Adipocyte (in vitro differentiated cells): ENCODE measurements around the gene DPM3.
"Not testable (repeated sequence)": the region's sequence is repeated elsewhere in the genome, so short reads cannot be mapped to it uniquely, and the experiment has no call there.

Experiments used
- DNase-seq: peaks from one replicate; pipeline ENCODE4 v3.0.0-alpha.2; 2015; ENCODE audit warnings: low read depth
- H3K27me3 ChIP-seq: replicated peaks from 2 replicates; pipeline ENCODE4 v1.7.0; 2013; ENCODE audit warnings: mild to moderate bottlenecking, low read length, moderate library complexity; ENCODE audit not compliant: control insufficient read depth, insufficient read depth
- H3K36me3 ChIP-seq: 2 replicates; pipeline ENCODE4 v1.7.0; 2013; ENCODE audit warnings: low read length, mild to moderate bottlenecking, moderate library complexity; ENCODE audit not compliant: control insufficient read depth, insufficient read depth, severe bottlenecking
- H3K4me1 ChIP-seq: 2 replicates; pipeline ENCODE4 v1.7.0; 2013; ENCODE audit warnings: mild to moderate bottlenecking, low read length, moderate library complexity; ENCODE audit not compliant: control insufficient read depth, insufficient read depth
- H3K4me3 ChIP-seq: 2 replicates; pipeline ENCODE4 v1.7.0; 2013; ENCODE audit warnings: mild to moderate bottlenecking, low read length, moderate library complexity
- H3K9ac ChIP-seq: 2 replicates; pipeline ENCODE4 v1.7.0; 2013; ENCODE audit warnings: mild to moderate bottlenecking, low read length, moderate library complexity
- H3K9me3 ChIP-seq: 2 replicates; pipeline ENCODE4 v1.7.0; 2013; ENCODE audit warnings: mild to moderate bottlenecking, low read length, moderate library complexity; ENCODE audit not compliant: control insufficient read depth

The DPM3 gene

GRCh38 chr1:155139895-155140629, at the start of gene DPM3:
Gene DPM3 (minus strand): TSS chr1:155140531. CDS start chr1:155140240, 291 bp downstream.
- no peaks in the 10 kb centered on the region for H3K9me3 ChIP-seq
- peaks cover 9% of the 10 kb centered on the region for H3K36me3 ChIP-seq
- peak within 1 kb of the TSS; percentile 96 for H3K4me3 ChIP-seq
- peaks cover 18% of the 10 kb centered on the region for H3K4me1 ChIP-seq
- H3K27me3 ChIP-seq: peaks cover 6% of the 10 kb centered on the region
- peak within 1 kb of the TSS; percentile 90 for H3K9ac ChIP-seq
- DNase-seq: peak; percentile 97

GRCh38 chr1:155189926-155190325, 49.6 kb upstream of the DPM3 start:
- not testable (repeated sequence) for DNase-seq, H3K4me3 ChIP-seq, H3K36me3 ChIP-seq, H3K9me3 ChIP-seq, H3K9ac ChIP-seq, H3K27me3 ChIP-seq
- H3K4me1 ChIP-seq: peaks cover 15% of the 10 kb centered on the region

GRCh38 chr1:155188268-155188667, 47.9 kb upstream of the DPM3 start:
- Histone ChIP-seq H3K27me3 (no peaks in the 10 kb centered on the region), H3K4me1 (peaks cover 4% of the 10 kb centered on the region), H3K4me3 (no peak overlapping the region), H3K9ac (no peak overlapping the region), H3K36me3 (no peaks in the 10 kb centered on the region), H3K9me3 (no peaks in the 10 kb centered on the region)
- no peak for DNase-seq

- Histone ChIP-seq H3K27me3 (no peaks in the 10 kb centered on the region), H3K9me3 (no peaks in the 10 kb centered on the region), H3K4me3 (no peak overlapping the region), H3K4me1 (no peaks in the 10 kb centered on the region), H3K9ac (no peak overlapping the region), H3K36me3 (no peaks in the 10 kb centered on the region)
- no peak for DNase-seq
Observed at GRCh38 chr1:155187456-155187891, 47.1 kb upstream of the DPM3 start.

GRCh38 chr1:155186794-155187455, 46.6 kb upstream of the DPM3 start:
- Histone ChIP-seq H3K27me3 (no peaks in the 10 kb centered on the region), H3K9ac (no peak overlapping the region), H3K4me1 (no peaks in the 10 kb centered on the region), H3K36me3 (no peaks in the 10 kb centered on the region), H3K4me3 (no peak overlapping the region), H3K9me3 (no peaks in the 10 kb centered on the region)
- no peak for DNase-seq

- no peak overlapping the region for H3K4me3 ChIP-seq
- DNase-seq: no peak
Observed at GRCh38 chr1:155186067-155186793, 45.9 kb upstream of the DPM3 start.

GRCh38 chr1:155185783-155186066, 45.4 kb upstream of the DPM3 start:
- no peaks in the 10 kb centered on the region for H3K36me3 ChIP-seq
- no peak overlapping the region for H3K4me3 ChIP-seq
- no peaks in the 10 kb centered on the region for H3K4me1 ChIP-seq
- no peak for DNase-seq
- no peak overlapping the region for H3K9ac ChIP-seq
- H3K9me3 ChIP-seq: no peaks in the 10 kb centered on the region
- H3K27me3 ChIP-seq: no peaks in the 10 kb centered on the region

More at GRCh38 chr1:155186067-155186793, 45.9 kb upstream of the DPM3 start:
- H3K27me3 ChIP-seq: no peaks in the 10 kb centered on the region
- H3K9me3 ChIP-seq: no peaks in the 10 kb centered on the region
- H3K4me1 ChIP-seq: no peaks in the 10 kb centered on the region
- no peak overlapping the region for H3K9ac ChIP-seq
- H3K36me3 ChIP-seq: no peaks in the 10 kb centered on the region

GRCh38 chr1:155184835-155185782, 44.8 kb upstream of the DPM3 start:
- no peaks in the 10 kb centered on the region for H3K9me3 ChIP-seq
- H3K36me3 ChIP-seq: no peaks in the 10 kb centered on the region
- no peak overlapping the region for H3K9ac ChIP-seq
- no peaks in the 10 kb centered on the region for H3K27me3 ChIP-seq
- DNase-seq: no peak
- no peaks in the 10 kb centered on the region for H3K4me1 ChIP-seq
- no peak overlapping the region for H3K4me3 ChIP-seq

GRCh38 chr1:155184351-155184811, 44.0 kb upstream of the DPM3 start:
- DNase-seq: no peak
- Histone ChIP-seq H3K9me3 (no peaks in the 10 kb centered on the region), H3K9ac (no peak overlapping the region), H3K4me3 (no peak overlapping the region), H3K27me3 (no peaks in the 10 kb centered on the region), H3K4me1 (no peaks in the 10 kb centered on the region), H3K36me3 (no peaks in the 10 kb centered on the region)

GRCh38 chr1:155183775-155184221, 43.5 kb upstream of the DPM3 start:
- DNase-seq: no peak
- no peaks in the 10 kb centered on the region for H3K9me3 ChIP-seq
- H3K9ac ChIP-seq: no peak overlapping the region
- H3K36me3 ChIP-seq: no peaks in the 10 kb centered on the region
- no peaks in the 10 kb centered on the region for H3K4me1 ChIP-seq
- no peaks in the 10 kb centered on the region for H3K27me3 ChIP-seq
- no peak overlapping the region for H3K4me3 ChIP-seq
